ENCODE measurements around the gene FAM76A.
"Not testable (repeated sequence)": the region's sequence is repeated elsewhere in the genome, so short reads cannot be mapped to it uniquely, and the experiment has no call there.

Gene FAM76A

GRCh38 chr1:27762033-27762432, 36.3 kb downstream of the FAM76A start:
- H3K4me3 ChIP-seq (ENCODE audit: low read depth, low read length), result no peak overlapping the region
- no peak overlapping the region for H2AFZ ChIP-seq (ENCODE audit: low read length, unreplicated experiment)
- no peak overlapping the region for H3K27ac ChIP-seq (ENCODE audit: low read depth, low read length)
- H3K27me3 ChIP-seq (ENCODE audit: insufficient read depth, low read length), result no peaks in the 10 kb centered on the region
- H3K79me2 ChIP-seq (ENCODE audit: control insufficient read depth, insufficient read depth, low read length, unreplicated experiment), result no peaks in the 10 kb centered on the region
- no peaks in the 10 kb centered on the region for H3K4me1 ChIP-seq (ENCODE audit: control insufficient read depth, insufficient read depth, low read length, unreplicated experiment)
- H3K36me3 ChIP-seq (ENCODE audit: insufficient read depth, low read length), result peaks cover 3% of the 10 kb centered on the region; the same call in 1 of the 2 replicates

- no peaks in the 10 kb centered on the region for H3K79me2 ChIP-seq (ENCODE audit: control insufficient read depth, insufficient read depth, low read length, unreplicated experiment)
- no peaks in the 10 kb centered on the region for H3K27me3 ChIP-seq (ENCODE audit: insufficient read depth, low read length)
Observed at GRCh38 chr1:27763358-27763757, 37.6 kb downstream of the FAM76A start.

GRCh38 chr1:27770293-27770830, 44.6 kb downstream of the FAM76A start:
- no peaks in the 10 kb centered on the region for H3K36me3 ChIP-seq (ENCODE audit: insufficient read depth, low read length)
- H3K4me1 ChIP-seq (ENCODE audit: control insufficient read depth, insufficient read depth, low read length, unreplicated experiment), result peaks cover 7% of the 10 kb centered on the region
- no peak overlapping the region for H3K4me3 ChIP-seq (ENCODE audit: low read depth, low read length)
- H3K27me3 ChIP-seq (ENCODE audit: insufficient read depth, low read length), result no peaks in the 10 kb centered on the region
- no peak overlapping the region for H3K27ac ChIP-seq (ENCODE audit: low read depth, low read length)
- H3K79me2 ChIP-seq (ENCODE audit: control insufficient read depth, insufficient read depth, low read length, unreplicated experiment), result peaks cover 20% of the 10 kb centered on the region
- H2AFZ ChIP-seq (ENCODE audit: low read length, unreplicated experiment), result no peak overlapping the region

More at GRCh38 chr1:27763358-27763757, 37.6 kb downstream of the FAM76A start:
- Histone ChIP-seq H3K4me3 (ENCODE audit: low read depth, low read length) (no peak overlapping the region), H3K27ac (ENCODE audit: low read depth, low read length) (no peak overlapping the region), H3K36me3 (ENCODE audit: insufficient read depth, low read length) (no peaks in the 10 kb centered on the region), H2AFZ (ENCODE audit: low read length, unreplicated experiment) (no peak overlapping the region), H3K4me1 (ENCODE audit: control insufficient read depth, insufficient read depth, low read length, unreplicated experiment) (no peaks in the 10 kb centered on the region)

- Histone ChIP-seq H3K27me3 (ENCODE audit: insufficient read depth, low read length) (no peaks in the 10 kb centered on the region), H3K4me3 (ENCODE audit: low read depth, low read length) (peak overlapping the region; percentile 88), H2AFZ (ENCODE audit: low read length, unreplicated experiment) (peak overlapping the region; percentile 100), H3K36me3 (ENCODE audit: insufficient read depth, low read length) (no peaks in the 10 kb centered on the region), H3K4me1 (ENCODE audit: control insufficient read depth, insufficient read depth, low read length, unreplicated experiment) (peaks cover 10% of the 10 kb centered on the region), H3K27ac (ENCODE audit: low read depth, low read length) (peak overlapping the region; percentile 96), H3K79me2 (ENCODE audit: control insufficient read depth, insufficient read depth, low read length, unreplicated experiment) (peaks cover 40% of the 10 kb centered on the region)
Observed at GRCh38 chr1:27772036-27772931, 46.5 kb downstream of the FAM76A start.

- Histone ChIP-seq H3K79me2 (ENCODE audit: control insufficient read depth, insufficient read depth, low read length, unreplicated experiment) (peaks cover 47% of the 10 kb centered on the region), H2AFZ (ENCODE audit: low read length, unreplicated experiment) (peak within 1 kb of the TSS; percentile 100), H3K4me3 (ENCODE audit: low read depth, low read length) (peak within 1 kb of the TSS; percentile 88), H3K4me1 (ENCODE audit: control insufficient read depth, insufficient read depth, low read length, unreplicated experiment) (peaks cover 10% of the 10 kb centered on the region), H3K27me3 (ENCODE audit: insufficient read depth, low read length) (no peaks in the 10 kb centered on the region), H3K27ac (ENCODE audit: low read depth, low read length) (peak within 1 kb of the TSS; percentile 96), H3K36me3 (ENCODE audit: insufficient read depth, low read length) (no peaks in the 10 kb centered on the region)
Observed at GRCh38 chr1:27772932-27773825, 47.4 kb downstream of the FAM76A start, which contains the start of gene STX12. Gene STX12 (plus strand): TSS chr1:27773219. CDS start chr1:27773308, 89 bp downstream.

- H3K27me3 ChIP-seq (ENCODE audit: insufficient read depth, low read length), result no peaks in the 10 kb centered on the region
- H2AFZ ChIP-seq (ENCODE audit: low read length, unreplicated experiment), result peak overlapping the region; percentile 68
- H3K4me1 ChIP-seq (ENCODE audit: control insufficient read depth, insufficient read depth, low read length, unreplicated experiment), result peaks cover 10% of the 10 kb centered on the region
- peaks cover 52% of the 10 kb centered on the region for H3K79me2 ChIP-seq (ENCODE audit: control insufficient read depth, insufficient read depth, low read length, unreplicated experiment)
- H3K4me3 ChIP-seq (ENCODE audit: low read depth, low read length), result peak overlapping the region; percentile 88
- H3K27ac ChIP-seq (ENCODE audit: low read depth, low read length), result peak overlapping the region; percentile 59
- H3K36me3 ChIP-seq (ENCODE audit: insufficient read depth, low read length), result no peaks in the 10 kb centered on the region
Observed at GRCh38 chr1:27773826-27774445, 48.2 kb downstream of the FAM76A start.

- peaks cover 10% of the 10 kb centered on the region for H3K4me1 ChIP-seq (ENCODE audit: control insufficient read depth, insufficient read depth, low read length, unreplicated experiment)
- H3K27me3 ChIP-seq (ENCODE audit: insufficient read depth, low read length), result no peaks in the 10 kb centered on the region
- H3K4me3 ChIP-seq (ENCODE audit: low read depth, low read length), result peak overlapping the region; percentile 41
- no peaks in the 10 kb centered on the region for H3K36me3 ChIP-seq (ENCODE audit: insufficient read depth, low read length)
- peaks cover 54% of the 10 kb centered on the region for H3K79me2 ChIP-seq (ENCODE audit: control insufficient read depth, insufficient read depth, low read length, unreplicated experiment)
- no peak overlapping the region for H3K27ac ChIP-seq (ENCODE audit: low read depth, low read length)
- H2AFZ ChIP-seq (ENCODE audit: low read length, unreplicated experiment), result no peak overlapping the region
Observed at GRCh38 chr1:27774654-27775053, 48.9 kb downstream of the FAM76A start.

- Histone ChIP-seq H3K4me1 (ENCODE audit: control insufficient read depth, insufficient read depth, low read length, unreplicated experiment) (peaks cover 11% of the 10 kb centered on the region), H3K79me2 (ENCODE audit: control insufficient read depth, insufficient read depth, low read length, unreplicated experiment) (peaks cover 56% of the 10 kb centered on the region), H3K4me3 (ENCODE audit: low read depth, low read length) (peak overlapping the region; percentile 2; the same call in 1 of the 2 replicates)
- not testable (repeated sequence) for H3K27me3 ChIP-seq (ENCODE audit: insufficient read depth, low read length); H3K27ac ChIP-seq (ENCODE audit: low read depth, low read length); H3K36me3 ChIP-seq (ENCODE audit: insufficient read depth, low read length); H2AFZ ChIP-seq (ENCODE audit: low read length, unreplicated experiment)
Observed at GRCh38 chr1:27775336-27775735, 49.6 kb downstream of the FAM76A start.

GRCh38 chr1:27776276-27776675, 50.5 kb downstream of the FAM76A start:
- not testable (repeated sequence) for H3K36me3 ChIP-seq (ENCODE audit: insufficient read depth, low read length); H3K27ac ChIP-seq (ENCODE audit: low read depth, low read length); H3K27me3 ChIP-seq (ENCODE audit: insufficient read depth, low read length); H2AFZ ChIP-seq (ENCODE audit: low read length, unreplicated experiment); H3K4me3 ChIP-seq (ENCODE audit: low read depth, low read length)
- Histone ChIP-seq H3K4me1 (ENCODE audit: control insufficient read depth, insufficient read depth, low read length, unreplicated experiment) (peaks cover 18% of the 10 kb centered on the region), H3K79me2 (ENCODE audit: control insufficient read depth, insufficient read depth, low read length, unreplicated experiment) (peaks cover 62% of the 10 kb centered on the region)

GRCh38 chr1:27778056-27778455, 52.3 kb downstream of the FAM76A start:
- Histone ChIP-seq H3K27ac (ENCODE audit: low read depth, low read length) (no peak overlapping the region), H2AFZ (ENCODE audit: low read length, unreplicated experiment) (no peak overlapping the region)

More at GRCh38 chr1:27778056-27778455, 52.3 kb downstream of the FAM76A start:
- no peaks in the 10 kb centered on the region for H3K27me3 ChIP-seq (ENCODE audit: insufficient read depth, low read length)
- no peaks in the 10 kb centered on the region; the same call in 1 of the 2 replicates for H3K36me3 ChIP-seq (ENCODE audit: insufficient read depth, low read length)
- H3K4me3 ChIP-seq (ENCODE audit: low read depth, low read length), result no peak overlapping the region
- peaks cover 23% of the 10 kb centered on the region for H3K4me1 ChIP-seq (ENCODE audit: control insufficient read depth, insufficient read depth, low read length, unreplicated experiment)
- H3K79me2 ChIP-seq (ENCODE audit: control insufficient read depth, insufficient read depth, low read length, unreplicated experiment), result peaks cover 74% of the 10 kb centered on the region
